ENCODE measurements around the gene BCL7A. TPM values are rescaled to one million over a fixed set of nuclear protein-coding genes. Genes with fewer than 3 reads are reported as not detected.

BCL7A gene
- total and polyA plus RNA-seq, 2 of the 8 experiments (the other 6 are each of a cell fraction or from before 2014, with no cell fraction given): 11.9 to 12.7 TPM

DNA sequence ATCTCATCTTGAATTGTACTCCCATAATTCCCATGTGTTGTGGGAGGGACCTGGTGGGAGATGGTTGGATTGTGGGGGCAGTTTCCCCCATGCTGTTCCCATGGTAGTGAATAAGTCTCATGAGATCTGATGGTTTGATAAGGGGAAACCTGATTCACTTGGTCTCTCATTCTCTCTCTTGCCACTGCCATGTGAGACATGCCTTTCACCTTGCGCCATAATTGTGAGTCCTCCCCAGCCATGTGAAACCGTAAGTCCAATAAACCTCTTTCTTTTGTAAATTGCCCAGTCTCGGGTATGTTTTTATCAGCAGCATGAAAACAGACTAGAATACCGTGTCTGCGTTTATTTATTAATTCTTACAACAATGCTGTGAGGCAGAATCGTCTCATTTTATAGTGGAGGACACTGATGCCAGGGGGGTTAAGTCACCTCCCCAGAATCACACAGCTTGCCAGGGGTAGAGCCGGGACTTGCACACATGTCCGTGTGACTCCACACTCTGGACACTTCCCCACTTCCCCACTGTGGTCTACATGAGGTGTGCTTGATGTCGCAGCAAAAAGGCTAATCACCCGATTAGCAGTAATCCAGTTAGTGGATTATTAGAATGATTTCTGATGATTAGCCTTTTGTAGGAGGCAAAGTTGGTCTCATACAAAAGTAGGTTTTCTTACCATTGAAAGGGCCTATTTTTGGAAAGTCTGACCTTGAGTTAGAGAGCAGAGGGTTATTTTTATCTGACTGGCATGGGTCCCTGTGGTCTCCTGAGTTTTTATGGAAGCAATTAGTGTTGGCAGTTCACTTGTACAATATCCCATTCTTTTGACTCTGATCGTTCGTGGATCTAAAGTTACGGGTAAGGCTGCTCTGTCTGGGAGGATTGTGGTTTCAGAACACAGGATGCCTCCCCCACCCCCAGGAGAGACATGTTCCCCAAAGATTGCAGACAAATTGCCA lies 47.4 kb upstream of the BCL7A start:
- 83% methylated on average over 13 of the region's 13 CpGs; no CpG with 5 or more reads in 1 of the 2 experiments for WGBS, 2 experiments (ENCODE audit: extremely low coverage in 1 of 2, insufficient coverage in 1 of 2, insufficient read length in 1 of 2, insufficient replicate concordance in 2 of 2, low coverage in 1 of 2, low lambda C conversion rate in 2 of 2, missing lambda C conversion rate in 1 of 2)
- H3K4me1 ChIP-seq (replicated peaks in 1 of 4; ENCODE audit: control insufficient read depth in 3 of 4, insufficient read depth in 4 of 4, low read length in 3 of 4): no peaks in the 10 kb centered on the region
- H3K36me3 ChIP-seq (ENCODE audit: control insufficient read depth in 2 of 4, insufficient read depth in 4 of 4, low read length in 3 of 4): no peaks in the 10 kb centered on the region
- H2BK12ac ChIP-seq (ENCODE audit: low read depth, low read length): no peak overlapping the region
- ChIA-PET CTCF (ENCODE audit: partially characterized antibody) (interaction anchor here (0.6 kb wide), 2 partner anchors 168 to 390 kb away, joined by 3 to 5 read pairs; no protein-coding TSS in a partner anchor), POLR2A (ENCODE audit: partially characterized antibody) (no interaction called here)
- no peak overlapping the region for H2AFZ ChIP-seq (ENCODE audit: low read length)
- no peak overlapping the region for H3K4me2 ChIP-seq (ENCODE audit: insufficient read depth in 1 of 2, low read depth in 2 of 2, low read length in 2 of 2)
- no peak overlapping the region for H4K8ac ChIP-seq (ENCODE audit: extremely low read depth, insufficient read depth, low read length)
- H3K14ac ChIP-seq (ENCODE audit: insufficient read length): no peak overlapping the region
- no peaks in the 10 kb centered on the region for H3K79me1 ChIP-seq (ENCODE audit: low read depth, low read length)
- H3K9me3 ChIP-seq (ENCODE audit: insufficient read depth in 2 of 2, low read depth in 1 of 2, low read length in 1 of 2): peaks cover 5% of the 10 kb centered on the region in 2 experiments; a peak in 2 of 4 replicates
- no peaks in the 10 kb centered on the region for H4K20me1 ChIP-seq (replicated peaks in 1 of 2; ENCODE audit: control insufficient read depth in 1 of 2, insufficient read depth in 2 of 2, low read length in 2 of 2)
- H3K4me3 ChIP-seq (ENCODE audit: extremely low read depth in 1 of 4, insufficient read depth in 2 of 4, low read depth in 3 of 4, low read length in 4 of 4): no peak overlapping the region
- FAIRE-seq: no peak
- H3K18ac ChIP-seq (ENCODE audit: extremely low read depth, low read length): no peak overlapping the region
- H3K27ac ChIP-seq (ENCODE audit: low read depth, low read length): no peak overlapping the region
- no peak overlapping the region for H2BK20ac ChIP-seq (ENCODE audit: low read length)
- H2BK15ac ChIP-seq (ENCODE audit: low read length): no peak overlapping the region
- H3K79me2 ChIP-seq (ENCODE audit: control insufficient read depth in 1 of 2, insufficient read depth in 2 of 2, low read length in 2 of 2): no peaks in the 10 kb centered on the region
- no peak overlapping the region for H3K4ac ChIP-seq (replicated peaks; ENCODE audit: insufficient read length, low read depth, low read length)
- no peak overlapping the region for H4K91ac ChIP-seq (replicated peaks; ENCODE audit: insufficient read length, low read length)
- no peak overlapping the region for H2BK5ac ChIP-seq (ENCODE audit: low read depth, low read length)
- H3K9ac ChIP-seq (replicated peaks in 1 of 4; ENCODE audit: extremely low read depth in 1 of 4, low read depth in 3 of 4, low read length in 3 of 4): no peak overlapping the region
- no peak overlapping the region for H2AK5ac ChIP-seq (ENCODE audit: low read depth, low read length)
- no peak for DNase-seq (ENCODE audit: low read depth in 1 of 2, low spot score in 2 of 2)
- no peak overlapping the region for H4K5ac ChIP-seq (ENCODE audit: insufficient read length, low read depth, low read length)
- no peak overlapping the region for H3K56ac ChIP-seq (replicated peaks; ENCODE audit: insufficient read length, low read depth, low read length)
- no peaks in the 10 kb centered on the region for H3K27me3 ChIP-seq (replicated peaks in 1 of 4; ENCODE audit: control insufficient read depth in 3 of 4, extremely low read depth in 1 of 4, insufficient read depth in 3 of 4, low read length in 3 of 4)
- TF ChIP-seq GABPA (IDR thresholded peaks at IDR 0.05; ENCODE audit: borderline replicate concordance, insufficient read depth, low read length) (no peak), CBX5 (IDR thresholded peaks at IDR 0.05; ENCODE audit: low read depth, low read length) (no peak), SP1 (IDR thresholded peaks at IDR 0.05; ENCODE audit: low read depth, low read length) (no peak), EGR1 (IDR thresholded peaks at IDR 0.05; ENCODE audit: borderline replicate concordance, low read depth, low read length) (no peak), GTF2F1 (IDR thresholded peaks at IDR 0.05; ENCODE audit: borderline replicate concordance, low read depth, low read length) (no peak), TAF1 (IDR thresholded peaks at IDR 0.05; ENCODE audit: low read depth, low read length) (no peak), RFX5 (IDR thresholded peaks at IDR 0.05; ENCODE audit: borderline replicate concordance, low read depth, low read length) (no peak), RNF2 (IDR thresholded peaks at IDR 0.05; ENCODE audit: borderline replicate concordance, low read depth, low read length, missing control alignments, poor library complexity, severe bottlenecking) (no peak), POLR2AphosphoS5 (IDR thresholded peaks at IDR 0.05; ENCODE audit: low read depth, low read length) (no peak), TAF7 (optimal IDR thresholded peaks at IDR 0.05; ENCODE audit: borderline replicate concordance, low read depth, low read length) (no peak)
- H2BK120ac ChIP-seq (replicated peaks; ENCODE audit: low read depth, low read length): no peak overlapping the region
- H3K23ac ChIP-seq (ENCODE audit: insufficient read length): no peak overlapping the region
- H3K23me2 ChIP-seq (ENCODE audit: low read depth, low read length): no peaks in the 10 kb centered on the region
